Liver (tissue), 3 donors: ENCODE measurements around the gene OR51E2.
"Not testable (repeated sequence)": the region's sequence is repeated elsewhere in the genome, so short reads cannot be mapped to it uniquely, and the experiment has no call there.

Source experiments
- EGR1 ChIP-seq, 2 donors: IDR thresholded peaks; 2 replicates each; pipeline ENCODE4 v1.6.1; 2016 to 2018; ENCODE audit warnings: antibody characterized with exemption in 2 of 2, low read depth in 2 of 2
- FOXA1 ChIP-seq: IDR thresholded peaks from 2 replicates; pipeline ENCODE4 v1.6.1; 2016; ENCODE audit warnings: antibody characterized with exemption
- GABPA ChIP-seq, 2 donors: IDR thresholded peaks in 1 of 2; conservative IDR thresholded peaks in 1 of 2; 2 replicates each; pipeline ENCODE4 v1.6.1; 2016; ENCODE audit warnings: antibody characterized with exemption in 2 of 2, mild to moderate bottlenecking in 1 of 2, moderate library complexity in 1 of 2
- RAD21 ChIP-seq, 2 donors: IDR thresholded peaks; 2 replicates each; pipeline ENCODE4 v1.6.1; 2016; ENCODE audit warnings: antibody characterized with exemption in 2 of 2, mild to moderate bottlenecking in 2 of 2
- TAF1 ChIP-seq: conservative IDR thresholded peaks from 2 replicates; pipeline ENCODE4 v1.6.1; 2016; ENCODE audit warnings: antibody characterized with exemption, mild to moderate bottlenecking
- YY1 ChIP-seq: IDR thresholded peaks from 2 replicates; pipeline ENCODE4 v1.6.1; 2016; ENCODE audit warnings: antibody characterized with exemption, mild to moderate bottlenecking
- TF ChIP-seq, protein P1 (sequence below): fragments of 150-350 bp; IDR thresholded peaks from 2 replicates; pipeline ENCODE4 v1.5.1; 2017; ENCODE audit warnings: improper control_type of control experiment, low read depth, low read length; ENCODE audit not compliant: missing input control
- TF ChIP-seq, protein P2 (sequence below): IDR thresholded peaks from 2 replicates; pipeline ENCODE4 v1.6.1; 2016; ENCODE audit warnings: antibody characterized with exemption
- TF ChIP-seq, protein P3 (sequence below): IDR thresholded peaks from 2 replicates; pipeline ENCODE4 v1.6.1; 2016; ENCODE audit warnings: antibody characterized with exemption
- donor health status: healthy.
- donor health status: healthy.

DNA sequence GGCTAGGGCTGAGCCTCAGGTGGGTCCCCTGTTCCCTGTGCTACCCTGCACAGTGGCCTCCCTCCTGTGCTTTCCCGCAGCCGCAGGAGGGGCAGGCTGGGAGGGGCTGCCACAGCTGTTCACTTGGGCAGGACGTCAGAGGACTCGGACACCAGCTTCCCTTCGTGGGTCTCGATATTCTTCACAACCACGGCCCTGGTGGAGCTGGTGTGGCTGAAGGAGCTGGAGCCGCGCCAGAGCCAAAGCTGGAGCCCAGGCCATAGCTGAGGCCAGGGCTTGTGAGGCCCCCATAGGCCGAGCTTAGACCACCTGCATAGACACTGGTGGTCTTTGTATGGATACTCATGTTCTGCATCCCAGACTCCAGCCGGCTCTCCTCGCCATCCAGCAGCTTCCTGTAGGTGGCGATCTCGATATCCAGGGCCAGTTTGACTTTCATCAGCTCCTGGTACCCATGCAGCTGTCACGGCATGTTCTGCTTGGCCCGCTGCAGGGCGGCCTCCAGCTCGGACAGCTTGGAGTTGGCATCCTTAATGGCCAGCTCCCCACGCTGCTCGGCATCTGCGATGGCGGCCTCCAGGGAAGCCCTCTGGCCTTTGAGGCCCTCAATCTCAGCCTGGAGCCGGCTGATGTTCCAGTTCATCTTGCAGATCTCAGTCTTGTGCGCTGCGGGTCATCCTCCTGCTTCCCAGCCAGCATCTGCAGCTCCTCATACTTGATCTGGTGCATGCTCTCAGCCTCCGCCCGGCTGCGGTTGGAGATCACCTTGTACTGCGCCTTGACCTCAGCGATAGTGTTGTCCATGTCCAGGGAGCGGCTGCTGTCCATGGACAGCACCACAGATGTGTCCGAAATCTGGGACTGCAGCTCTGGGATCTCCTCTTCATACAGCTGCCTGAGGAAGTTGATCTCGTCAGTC is 25.2 kb upstream of the OR51E2 start:
- TF ChIP-seq TAF1; EGR1 (IDR thresholded peaks at IDR 0.05; ENCODE audit: low read depth in 2 of 2); RAD21 (IDR thresholded peaks at IDR 0.05); FOXA1; YY1; GABPA (IDR thresholded peaks at IDR 0.05 in 1 of 2, conservative IDR thresholded peaks at IDR 0.05 in 1 of 2): not testable (repeated sequence)
- TF ChIP-seq, protein P1, sequence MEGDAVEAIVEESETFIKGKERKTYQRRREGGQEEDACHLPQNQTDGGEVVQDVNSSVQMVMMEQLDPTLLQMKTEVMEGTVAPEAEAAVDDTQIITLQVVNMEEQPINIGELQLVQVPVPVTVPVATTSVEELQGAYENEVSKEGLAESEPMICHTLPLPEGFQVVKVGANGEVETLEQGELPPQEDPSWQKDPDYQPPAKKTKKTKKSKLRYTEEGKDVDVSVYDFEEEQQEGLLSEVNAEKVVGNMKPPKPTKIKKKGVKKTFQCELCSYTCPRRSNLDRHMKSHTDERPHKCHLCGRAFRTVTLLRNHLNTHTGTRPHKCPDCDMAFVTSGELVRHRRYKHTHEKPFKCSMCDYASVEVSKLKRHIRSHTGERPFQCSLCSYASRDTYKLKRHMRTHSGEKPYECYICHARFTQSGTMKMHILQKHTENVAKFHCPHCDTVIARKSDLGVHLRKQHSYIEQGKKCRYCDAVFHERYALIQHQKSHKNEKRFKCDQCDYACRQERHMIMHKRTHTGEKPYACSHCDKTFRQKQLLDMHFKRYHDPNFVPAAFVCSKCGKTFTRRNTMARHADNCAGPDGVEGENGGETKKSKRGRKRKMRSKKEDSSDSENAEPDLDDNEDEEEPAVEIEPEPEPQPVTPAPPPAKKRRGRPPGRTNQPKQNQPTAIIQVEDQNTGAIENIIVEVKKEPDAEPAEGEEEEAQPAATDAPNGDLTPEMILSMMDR: not testable (repeated sequence)
- TF ChIP-seq, protein P2, sequence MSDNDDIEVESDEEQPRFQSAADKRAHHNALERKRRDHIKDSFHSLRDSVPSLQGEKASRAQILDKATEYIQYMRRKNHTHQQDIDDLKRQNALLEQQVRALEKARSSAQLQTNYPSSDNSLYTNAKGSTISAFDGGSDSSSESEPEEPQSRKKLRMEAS: not testable (repeated sequence)
- TF ChIP-seq, protein P3, sequence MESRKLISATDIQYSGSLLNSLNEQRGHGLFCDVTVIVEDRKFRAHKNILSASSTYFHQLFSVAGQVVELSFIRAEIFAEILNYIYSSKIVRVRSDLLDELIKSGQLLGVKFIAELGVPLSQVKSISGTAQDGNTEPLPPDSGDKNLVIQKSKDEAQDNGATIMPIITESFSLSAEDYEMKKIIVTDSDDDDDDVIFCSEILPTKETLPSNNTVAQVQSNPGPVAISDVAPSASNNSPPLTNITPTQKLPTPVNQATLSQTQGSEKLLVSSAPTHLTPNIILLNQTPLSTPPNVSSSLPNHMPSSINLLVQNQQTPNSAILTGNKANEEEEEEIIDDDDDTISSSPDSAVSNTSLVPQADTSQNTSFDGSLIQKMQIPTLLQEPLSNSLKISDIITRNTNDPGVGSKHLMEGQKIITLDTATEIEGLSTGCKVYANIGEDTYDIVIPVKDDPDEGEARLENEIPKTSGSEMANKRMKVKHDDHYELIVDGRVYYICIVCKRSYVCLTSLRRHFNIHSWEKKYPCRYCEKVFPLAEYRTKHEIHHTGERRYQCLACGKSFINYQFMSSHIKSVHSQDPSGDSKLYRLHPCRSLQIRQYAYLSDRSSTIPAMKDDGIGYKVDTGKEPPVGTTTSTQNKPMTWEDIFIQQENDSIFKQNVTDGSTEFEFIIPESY: not testable (repeated sequence)
